Neural crest cell (in vitro differentiated cells): ENCODE data around the gene VAMP8. TPM values are rescaled to one million over a fixed set of nuclear protein-coding genes. Genes with fewer than 3 reads are reported as not detected.
"Not testable (repeated sequence)": the region's sequence is repeated elsewhere in the genome, so short reads cannot be mapped to it uniquely, and the experiment has no call there.

Experiments
- DNase-seq: peaks from one replicate; pipeline ENCODE4 v3.0.0; 2021; ENCODE audit warnings: low read depth, mixed read lengths, low spot score
- H3K27ac Mint-ChIP-seq: one replicate; pipeline ENCODE4 v1.8.0; 2021; ENCODE audit warnings: mild to moderate bottlenecking, mixed read lengths; ENCODE audit not compliant: unreplicated experiment
- H3K27me3 Mint-ChIP-seq: 2 replicates; pipeline ENCODE4 v1.8.0; 2021; ENCODE audit warnings: low read depth, mild to moderate bottlenecking, mixed read lengths
- H3K36me3 Mint-ChIP-seq: 2 replicates; pipeline ENCODE4 v1.8.0; 2021; ENCODE audit warnings: low read depth, mild to moderate bottlenecking, mixed read lengths
- H3K4me1 Mint-ChIP-seq: 2 replicates; pipeline ENCODE4 v1.8.0; 2021; ENCODE audit warnings: mixed read lengths
- H3K4me3 Mint-ChIP-seq: one replicate; pipeline ENCODE4 v1.8.0; 2021; ENCODE audit warnings: mild to moderate bottlenecking, mixed read lengths
- H3K9me3 Mint-ChIP-seq: 2 replicates; pipeline ENCODE4 v1.8.0; 2021; ENCODE audit warnings: mixed read lengths
- total RNA-seq: library from RNA; stranded (reverse); gene quantifications from 2 replicates; pipeline ENCODE4 v1.2.1, GENCODE V29; 2021
- TF ChIP-seq, protein P1 (sequence below): fragments of 200-600 bp; sonication (generic); conservative IDR thresholded peaks from 2 replicates; pipeline ENCODE4 v1.5.0; 2021; ENCODE audit warnings: antibody characterized with exemption, mild to moderate bottlenecking

VAMP8 gene
- total RNA-seq, 1 donor from 2014 or later, result 1.1 TPM

DNA sequence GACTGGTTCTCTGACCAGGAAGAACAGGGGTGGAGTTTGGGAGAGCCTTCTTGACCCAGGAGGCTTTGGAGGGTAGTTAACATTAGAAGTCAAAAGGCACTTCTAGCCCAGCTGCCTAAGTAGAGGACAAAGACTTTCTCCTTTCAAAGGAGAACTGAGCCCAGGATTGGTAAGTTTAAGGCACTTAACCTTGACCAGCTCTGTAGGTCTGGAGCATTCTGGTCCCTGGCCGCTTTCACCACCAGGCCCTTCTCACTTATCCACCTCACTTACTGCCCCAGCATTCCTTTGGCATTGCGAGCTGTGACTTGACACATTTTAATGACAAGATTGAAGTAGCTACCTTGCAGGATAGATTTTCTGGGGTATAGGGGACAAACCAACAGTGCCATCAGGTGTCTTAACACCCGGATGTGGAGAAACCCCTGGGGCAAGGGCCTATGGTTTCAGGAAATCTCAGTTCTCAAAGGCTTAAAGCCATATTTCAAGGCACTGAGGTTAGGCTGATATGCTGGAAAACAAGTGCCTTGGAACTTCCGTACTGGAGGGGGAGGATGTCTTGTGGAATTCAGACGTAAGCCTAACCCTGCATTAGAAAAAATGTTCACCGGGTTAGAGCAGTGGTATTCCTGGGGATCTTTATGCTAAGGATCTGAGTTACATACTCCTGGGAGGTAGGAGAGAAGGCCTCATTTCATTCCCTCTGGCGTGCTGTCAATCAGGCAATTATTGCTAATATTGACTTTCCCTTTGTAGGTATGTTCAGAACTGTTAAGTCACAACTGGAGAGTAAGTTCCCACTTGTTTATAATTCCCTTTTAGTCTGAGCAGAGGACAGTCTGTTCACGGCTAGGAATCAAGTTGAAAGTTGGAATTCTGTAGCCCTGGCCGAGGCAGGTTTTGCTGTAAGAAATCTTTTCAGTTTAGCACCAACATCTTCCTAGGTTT lies 30.2 kb downstream of the VAMP8 start:
- no peaks in the 10 kb centered on the region for H3K36me3 Mint-ChIP-seq
- no peaks in the 10 kb centered on the region for H3K27me3 Mint-ChIP-seq
- DNase-seq, result no peak
- TF ChIP-seq, protein P1, sequence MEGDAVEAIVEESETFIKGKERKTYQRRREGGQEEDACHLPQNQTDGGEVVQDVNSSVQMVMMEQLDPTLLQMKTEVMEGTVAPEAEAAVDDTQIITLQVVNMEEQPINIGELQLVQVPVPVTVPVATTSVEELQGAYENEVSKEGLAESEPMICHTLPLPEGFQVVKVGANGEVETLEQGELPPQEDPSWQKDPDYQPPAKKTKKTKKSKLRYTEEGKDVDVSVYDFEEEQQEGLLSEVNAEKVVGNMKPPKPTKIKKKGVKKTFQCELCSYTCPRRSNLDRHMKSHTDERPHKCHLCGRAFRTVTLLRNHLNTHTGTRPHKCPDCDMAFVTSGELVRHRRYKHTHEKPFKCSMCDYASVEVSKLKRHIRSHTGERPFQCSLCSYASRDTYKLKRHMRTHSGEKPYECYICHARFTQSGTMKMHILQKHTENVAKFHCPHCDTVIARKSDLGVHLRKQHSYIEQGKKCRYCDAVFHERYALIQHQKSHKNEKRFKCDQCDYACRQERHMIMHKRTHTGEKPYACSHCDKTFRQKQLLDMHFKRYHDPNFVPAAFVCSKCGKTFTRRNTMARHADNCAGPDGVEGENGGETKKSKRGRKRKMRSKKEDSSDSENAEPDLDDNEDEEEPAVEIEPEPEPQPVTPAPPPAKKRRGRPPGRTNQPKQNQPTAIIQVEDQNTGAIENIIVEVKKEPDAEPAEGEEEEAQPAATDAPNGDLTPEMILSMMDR, result no peak
- no peaks in the 10 kb centered on the region for H3K9me3 Mint-ChIP-seq
- H3K4me1 Mint-ChIP-seq, result peaks cover 43% of the 10 kb centered on the region
- H3K4me3 Mint-ChIP-seq, result peak overlapping the region; percentile 66
- no peak overlapping the region for H3K27ac Mint-ChIP-seq

DNA sequence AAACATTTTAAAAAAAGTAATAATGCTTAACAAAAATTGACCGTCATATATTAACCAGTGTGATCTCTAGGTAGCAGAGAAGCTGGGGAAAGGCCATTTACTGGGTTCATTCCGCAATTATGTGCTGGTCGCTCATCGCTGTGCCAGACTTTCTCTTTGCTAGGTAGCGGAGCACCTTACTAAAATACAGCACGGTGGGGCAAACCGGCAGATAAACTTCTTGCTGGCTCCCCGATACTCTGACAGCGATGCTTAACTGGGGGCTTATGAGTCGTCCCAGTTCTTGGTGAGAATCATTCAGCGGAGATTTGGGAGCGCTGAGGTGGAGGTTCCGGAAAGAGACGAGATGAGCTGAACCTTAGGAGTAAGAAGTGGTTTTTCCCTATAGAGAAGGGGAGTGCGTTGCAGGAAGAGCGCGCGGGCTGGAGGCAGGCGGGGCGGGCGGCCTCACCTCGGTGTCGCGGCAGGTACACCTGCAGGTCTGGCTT lies 33.9 kb downstream of the VAMP8 start:
- peaks cover 24% of the 10 kb centered on the region for H3K4me1 Mint-ChIP-seq
- H3K9me3 Mint-ChIP-seq, result no peaks in the 10 kb centered on the region
- no peak for DNase-seq
- H3K27ac Mint-ChIP-seq, result peak overlapping the region; percentile 90
- TF ChIP-seq, protein P1, result no peak
- peak overlapping the region; percentile 97 for H3K4me3 Mint-ChIP-seq
- no peaks in the 10 kb centered on the region for H3K36me3 Mint-ChIP-seq
- H3K27me3 Mint-ChIP-seq, result no peaks in the 10 kb centered on the region

DNA sequence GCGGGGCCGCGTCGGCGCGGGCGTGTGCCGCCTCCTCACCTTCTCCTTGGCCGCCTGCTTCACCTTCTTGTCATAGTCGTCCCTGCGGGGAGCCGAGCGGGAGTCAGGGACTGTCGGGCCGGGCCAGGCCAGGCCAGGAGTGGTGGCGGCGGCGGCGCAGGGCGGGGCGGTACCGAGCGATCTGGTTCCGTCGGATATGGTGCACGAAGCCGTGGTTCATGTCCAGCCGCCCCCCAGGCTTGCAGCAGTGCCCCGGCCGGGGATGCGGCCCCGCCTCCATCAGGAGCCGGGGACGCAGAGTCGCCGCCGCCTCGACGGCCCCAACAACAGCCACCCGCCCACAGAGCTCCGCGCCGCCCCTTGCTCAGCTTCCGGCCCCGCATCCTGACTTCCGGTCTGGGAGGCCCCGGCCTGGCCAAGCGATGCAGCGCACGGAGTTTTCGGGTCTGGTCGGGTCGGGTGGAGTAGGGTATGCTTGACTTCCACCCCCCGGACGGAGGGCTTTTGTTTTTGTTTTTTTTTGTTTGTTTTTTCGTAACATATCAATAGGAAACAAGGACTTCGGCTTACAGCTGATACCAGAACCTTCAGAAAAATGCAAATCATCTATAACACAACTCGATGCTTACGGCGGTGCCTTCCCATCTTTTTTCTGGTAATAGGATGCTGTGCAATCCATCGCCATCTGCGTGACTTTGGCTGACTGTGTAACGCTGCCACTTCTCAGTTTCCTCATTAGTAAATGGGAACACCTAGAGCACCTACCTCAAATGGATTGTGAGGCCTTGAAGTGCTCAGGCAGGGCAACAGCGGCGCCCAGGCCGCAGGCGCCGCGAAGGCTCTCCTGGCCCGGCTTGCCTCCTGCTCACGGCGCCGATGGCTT lies 34.6 kb downstream of the VAMP8 start, which contains the start of gene C2orf68:
TSS of gene C2orf68 (minus strand) at position 362 of the 883 bp plus-strand sequence. CDS start at position 280, 82 bp downstream.
- TF ChIP-seq, protein P1, result no peak
- Mint-ChIP-seq H3K4me1 (peaks cover 24% of the 10 kb centered on the region), H3K4me3 (peak within 1 kb of the TSS; percentile 97), H3K9me3 (no peaks in the 10 kb centered on the region), H3K27ac (peak within 1 kb of the TSS; percentile 90), H3K27me3 (no peaks in the 10 kb centered on the region), H3K36me3 (no peaks in the 10 kb centered on the region)
- peak; percentile 87 for DNase-seq

DNA sequence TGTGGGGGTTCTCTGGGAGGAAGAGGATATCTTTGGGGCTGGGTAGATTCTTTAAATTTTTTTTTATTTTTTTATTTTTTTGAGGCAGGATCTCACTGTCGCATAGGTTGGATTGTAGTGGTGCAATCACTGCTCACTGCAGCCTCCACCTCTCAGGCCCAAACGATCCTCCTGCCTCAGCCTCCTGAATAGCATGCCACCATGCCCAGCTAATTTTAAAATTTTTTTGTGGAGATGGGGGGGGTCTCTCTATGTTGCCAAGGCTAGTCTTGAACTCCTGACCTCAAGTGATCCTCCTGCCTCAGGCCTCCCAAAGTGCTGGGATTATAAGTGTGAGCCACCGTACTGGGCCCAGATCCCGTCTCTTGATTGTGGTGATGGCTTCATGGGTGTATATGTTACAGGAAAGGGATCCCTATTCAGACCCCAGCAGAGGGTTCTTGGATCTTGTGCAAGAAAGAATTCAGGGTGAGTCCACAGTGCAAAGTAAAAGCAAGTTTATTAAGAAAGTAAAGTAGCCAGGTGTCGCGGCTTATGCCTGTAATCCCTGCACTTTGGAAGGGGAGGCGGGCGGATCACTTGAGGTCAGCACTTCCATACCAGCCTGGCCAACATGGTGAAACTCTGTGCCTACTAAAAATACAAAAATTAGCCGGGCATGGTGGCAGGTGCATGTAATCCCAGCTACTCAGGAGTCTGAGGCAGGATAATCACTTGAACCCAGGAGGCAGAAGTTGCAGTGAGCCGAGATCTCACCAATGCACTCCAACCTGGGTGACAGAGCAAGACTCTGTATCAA lies 36.5 kb downstream of the VAMP8 start:
- no peak overlapping the region for H3K27ac Mint-ChIP-seq
- no peaks in the 10 kb centered on the region for H3K9me3 Mint-ChIP-seq
- peak overlapping the region; percentile 86 for H3K4me3 Mint-ChIP-seq
- peaks cover 29% of the 10 kb centered on the region for H3K4me1 Mint-ChIP-seq
- H3K27me3 Mint-ChIP-seq, result no peaks in the 10 kb centered on the region
- DNase-seq, result no peak
- TF ChIP-seq, protein P1, result no peak
- H3K36me3 Mint-ChIP-seq, result peaks cover under 1% of the 10 kb centered on the region

DNA sequence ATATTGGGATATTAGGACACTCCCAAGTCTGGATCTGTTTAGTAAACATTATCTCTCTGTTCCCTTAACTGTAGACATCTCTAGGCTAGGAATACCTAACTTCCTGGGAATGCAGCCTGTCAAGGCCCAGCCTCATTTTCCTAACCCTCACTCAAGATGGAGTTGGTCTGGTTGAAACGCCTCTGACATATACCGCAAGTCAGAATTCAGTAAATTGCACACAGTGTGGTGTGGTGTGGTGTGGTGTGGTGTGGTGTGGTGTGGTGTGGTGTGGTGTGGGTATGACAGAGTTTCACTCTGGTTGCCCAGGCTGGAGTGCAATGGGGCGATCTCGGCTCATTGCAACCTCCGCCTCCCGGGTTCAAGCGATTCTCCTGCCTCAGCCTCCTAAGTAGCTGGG lies 37.4 kb downstream of the VAMP8 start:
- Mint-ChIP-seq H3K4me1 (peaks cover 32% of the 10 kb centered on the region), H3K4me3 (peak overlapping the region; percentile 70)
- DNase-seq, H3K27me3 Mint-ChIP-seq, H3K36me3 Mint-ChIP-seq, H3K9me3 Mint-ChIP-seq, H3K27ac Mint-ChIP-seq: not testable (repeated sequence)
